Karpas-422 (cell line): ENCODE measurements around the gene PPCDC. TPM values are rescaled to one million over a fixed set of nuclear protein-coding genes. Genes with fewer than 3 reads are reported as not detected.
"Not testable (repeated sequence)": the region's sequence is repeated elsewhere in the genome, so short reads cannot be mapped to it uniquely, and the experiment has no call there.

Experiments
- DNase-seq: peaks from one replicate; pipeline ENCODE4 v3.0.0-alpha.2; 2015
- H2AFZ ChIP-seq: fragments of 200-600 bp; sonication (generic); 2 replicates; pipeline ENCODE4 v1.6.1; 2014; ENCODE audit warnings: antibody characterized with exemption, low read length, mixed read lengths
- H3K27ac ChIP-seq: fragments of 200-600 bp; sonication (generic); 2 replicates; pipeline ENCODE4 v1.5.1; 2014; ENCODE audit warnings: mild to moderate bottlenecking, low read length, moderate library complexity
- H3K27me3 ChIP-seq: fragments of 200-600 bp; sonication (generic); 2 replicates; pipeline ENCODE4 v1.6.1; 2014; ENCODE audit warnings: low read length, mixed read lengths
- H3K36me3 ChIP-seq: fragments of 200-600 bp; sonication (generic); 2 replicates; pipeline ENCODE4 v1.6.1; 2014; ENCODE audit warnings: low read length, mixed read lengths; ENCODE audit not compliant: insufficient read depth
- H3K4me1 ChIP-seq: fragments of 200-600 bp; sonication (generic); 2 replicates; pipeline ENCODE4 v1.6.1; 2014; ENCODE audit warnings: mild to moderate bottlenecking, low read length, mixed read lengths
- H3K4me2 ChIP-seq: fragments of 200-600 bp; sonication (generic); 2 replicates; pipeline ENCODE4 v1.6.1; 2014; ENCODE audit warnings: low read length, low read depth, mild to moderate bottlenecking; ENCODE audit not compliant: poor library complexity, severe bottlenecking
- H3K4me3 ChIP-seq: fragments of 200-600 bp; sonication (generic); 2 replicates; pipeline ENCODE4 v1.5.1; 2014; ENCODE audit warnings: mild to moderate bottlenecking, antibody characterized with exemption, low read length, mixed read lengths
- H3K79me2 ChIP-seq: fragments of 200-600 bp; sonication (generic); 2 replicates; pipeline ENCODE4 v1.6.1; 2014; ENCODE audit warnings: mild to moderate bottlenecking, low read length, mixed read lengths
- H3K9ac ChIP-seq: fragments of 200-600 bp; sonication (generic); 2 replicates; pipeline ENCODE4 v1.6.0; 2014; ENCODE audit warnings: low read length
- H3K9me2 ChIP-seq: fragments of 200-600 bp; sonication (generic), shearing (Covaris generic); replicated peaks from 2 replicates; pipeline ENCODE4 v1.6.0; 2014; ENCODE audit warnings: mild to moderate bottlenecking, low read length, moderate library complexity; ENCODE audit not compliant: insufficient read depth
- H3K9me3 ChIP-seq: fragments of 300-700, 200-600 bp; sonication (generic); 2 replicates; pipeline ENCODE4 v1.6.1; 2014; ENCODE audit warnings: low read length, mixed read lengths
- H4K20me1 ChIP-seq: fragments of 200-600 bp; sonication (generic); 2 replicates; pipeline ENCODE4 v1.6.1; 2014; ENCODE audit warnings: mild to moderate bottlenecking, antibody characterized with exemption, low read length, low read depth; ENCODE audit not compliant: insufficient read depth
- total RNA-seq: library from RNA; depleted of rRNA; stranded (reverse); fragments of >200 nt; shearing (Covaris generic); gene quantifications from 2 replicates; pipeline ENCODE4 v1.2.3, GENCODE V29; 2014; ENCODE audit warnings: low replicate concordance

PPCDC gene
- total RNA-seq, 1 experiment from 2014 or later, result 19.3 TPM

GRCh38 chr15:75081150-75081549 lies 57.8 kb downstream of the PPCDC start:
- Histone ChIP-seq H4K20me1 (no peaks in the 10 kb centered on the region), H3K9me2 (no peaks in the 10 kb centered on the region), H3K9me3 (no peaks in the 10 kb centered on the region), H2AFZ (no peak overlapping the region), H3K9ac (no peak overlapping the region), H3K4me1 (no peaks in the 10 kb centered on the region), H3K36me3 (no peaks in the 10 kb centered on the region), H3K4me3 (no peak overlapping the region), H3K4me2 (no peak overlapping the region), H3K79me2 (no peaks in the 10 kb centered on the region), H3K27me3 (no peaks in the 10 kb centered on the region), H3K27ac (no peak overlapping the region)
- no peak for DNase-seq

- no peak overlapping the region for H3K4me2 ChIP-seq
- H3K27me3 ChIP-seq, result no peaks in the 10 kb centered on the region
- H3K27ac ChIP-seq, result no peak overlapping the region
- H3K36me3 ChIP-seq, result no peaks in the 10 kb centered on the region
- H3K4me3 ChIP-seq, result no peak overlapping the region
- no peak for DNase-seq
- H3K9ac ChIP-seq, result no peak overlapping the region
- no peaks in the 10 kb centered on the region for H3K9me2 ChIP-seq
- H4K20me1 ChIP-seq, result no peaks in the 10 kb centered on the region
- H3K79me2 ChIP-seq, result no peaks in the 10 kb centered on the region
- no peak overlapping the region for H2AFZ ChIP-seq
- H3K4me1 ChIP-seq, result no peaks in the 10 kb centered on the region
- H3K9me3 ChIP-seq, result no peaks in the 10 kb centered on the region
Measured at GRCh38 chr15:75082689-75083088, 59.3 kb downstream of the PPCDC start.

- not testable (repeated sequence) for H3K79me2 ChIP-seq, H3K27me3 ChIP-seq, H3K4me2 ChIP-seq, H3K36me3 ChIP-seq, H3K4me3 ChIP-seq, DNase-seq, H3K27ac ChIP-seq, H3K4me1 ChIP-seq, H4K20me1 ChIP-seq, H3K9me3 ChIP-seq, H3K9ac ChIP-seq, H3K9me2 ChIP-seq, H2AFZ ChIP-seq
Measured at GRCh38 chr15:75085708-75086107, 62.3 kb downstream of the PPCDC start.

- Histone ChIP-seq H3K9me2 (no peaks in the 10 kb centered on the region), H3K4me2 (no peak overlapping the region), H3K4me1 (peaks cover 7% of the 10 kb centered on the region), H3K4me3 (no peak overlapping the region), H3K9me3 (no peaks in the 10 kb centered on the region), H3K27ac (no peak overlapping the region), H3K9ac (no peak overlapping the region), H2AFZ (no peak overlapping the region), H4K20me1 (no peaks in the 10 kb centered on the region), H3K27me3 (no peaks in the 10 kb centered on the region), H3K36me3 (no peaks in the 10 kb centered on the region), H3K79me2 (no peaks in the 10 kb centered on the region)
- no peak for DNase-seq
Measured at GRCh38 chr15:75089456-75090387, 66.3 kb downstream of the PPCDC start.

GRCh38 chr15:75090388-75090734 lies 67.0 kb downstream of the PPCDC start:
- Histone ChIP-seq H3K27me3 (no peaks in the 10 kb centered on the region), H3K79me2 (no peaks in the 10 kb centered on the region), H3K4me1 (peaks cover 14% of the 10 kb centered on the region), H2AFZ (no peak overlapping the region), H3K4me2 (no peak overlapping the region), H3K9me2 (no peaks in the 10 kb centered on the region), H3K4me3 (no peak overlapping the region), H3K9ac (no peak overlapping the region), H3K9me3 (no peaks in the 10 kb centered on the region), H3K36me3 (no peaks in the 10 kb centered on the region), H4K20me1 (no peaks in the 10 kb centered on the region), H3K27ac (no peak overlapping the region)
- DNase-seq, result no peak

- peak; percentile 47 for DNase-seq
- Histone ChIP-seq H3K27me3 (no peaks in the 10 kb centered on the region), H2AFZ (no peak overlapping the region), H3K9me3 (no peaks in the 10 kb centered on the region), H3K4me2 (no peak overlapping the region), H3K27ac (no peak overlapping the region), H4K20me1 (no peaks in the 10 kb centered on the region), H3K4me3 (no peak overlapping the region), H3K9ac (no peak overlapping the region), H3K79me2 (no peaks in the 10 kb centered on the region), H3K36me3 (no peaks in the 10 kb centered on the region), H3K9me2 (no peaks in the 10 kb centered on the region), H3K4me1 (peaks cover 19% of the 10 kb centered on the region)
Measured at GRCh38 chr15:75091814-75092213, 68.4 kb downstream of the PPCDC start.

- not testable (repeated sequence) for H3K36me3 ChIP-seq, H3K27me3 ChIP-seq, H3K4me3 ChIP-seq, DNase-seq, H3K9me3 ChIP-seq, H3K4me2 ChIP-seq, H3K27ac ChIP-seq, H4K20me1 ChIP-seq, H3K79me2 ChIP-seq, H3K9ac ChIP-seq, H3K9me2 ChIP-seq, H2AFZ ChIP-seq
- peaks cover 19% of the 10 kb centered on the region for H3K4me1 ChIP-seq
Measured at GRCh38 chr15:75094961-75095478, 71.6 kb downstream of the PPCDC start.

- H3K27me3 ChIP-seq, result no peaks in the 10 kb centered on the region
- H3K4me2 ChIP-seq, result no peak overlapping the region
- no peaks in the 10 kb centered on the region for H3K36me3 ChIP-seq
- H3K79me2 ChIP-seq, result no peaks in the 10 kb centered on the region
- no peak overlapping the region for H3K27ac ChIP-seq
- no peaks in the 10 kb centered on the region for H4K20me1 ChIP-seq
- no peak overlapping the region for H2AFZ ChIP-seq
- H3K9me3 ChIP-seq, result no peaks in the 10 kb centered on the region
- no peak overlapping the region for H3K9ac ChIP-seq
- peaks cover 19% of the 10 kb centered on the region for H3K4me1 ChIP-seq
- no peak overlapping the region for H3K4me3 ChIP-seq
- no peak for DNase-seq
- H3K9me2 ChIP-seq, result no peaks in the 10 kb centered on the region
Measured at GRCh38 chr15:75095594-75095993, 72.2 kb downstream of the PPCDC start.
